Activated T-helper 9 cell treated with anti-CD3 and anti-CD28 coated beads, Interleukin-2, amount 50 U/mL, for 16 hours (primary cell): ENCODE results near the gene COX19.
"Not testable (repeated sequence)": the region's sequence is repeated elsewhere in the genome, so short reads cannot be mapped to it uniquely, and the experiment has no call there.

ENCODE experiments used
- DNase-seq: peaks from one replicate; pipeline ENCODE4 v3.0.0-alpha.2; 2020; ENCODE audit warnings: low read depth

The COX19 gene

GRCh38 chr7:943793-944192 is 31.6 kb downstream of the COX19 start:
- DNase-seq = not testable (repeated sequence)

GRCh38 chr7:940599-941408 is 34.5 kb downstream of the COX19 start:
- no peak for DNase-seq

- no peak for DNase-seq
Observed at GRCh38 chr7:939843-940242, 35.5 kb downstream of the COX19 start.

GRCh38 chr7:938546-939185 is 36.7 kb downstream of the COX19 start:
- no peak for DNase-seq

GRCh38 chr7:937856-938484 is 37.4 kb downstream of the COX19 start:
- DNase-seq = no peak

- peak; percentile 21 for DNase-seq
Observed at GRCh38 chr7:936386-937054, 38.8 kb downstream of the COX19 start.

GRCh38 chr7:935874-936385 is 39.4 kb downstream of the COX19 start:
- no peak for DNase-seq

- DNase-seq = no peak
Observed at GRCh38 chr7:935164-935873, 40.0 kb downstream of the COX19 start.

- no peak for DNase-seq
Observed at GRCh38 chr7:934469-935163, 40.7 kb downstream of the COX19 start.

- no peak for DNase-seq
Observed at GRCh38 chr7:932651-932975, 42.7 kb downstream of the COX19 start.

GRCh38 chr7:931871-932650 is 43.3 kb downstream of the COX19 start:
- DNase-seq = no peak

GRCh38 chr7:930975-931758 is 44.2 kb downstream of the COX19 start:
- no peak for DNase-seq

GRCh38 chr7:929311-929711 is 46.0 kb downstream of the COX19 start:
- DNase-seq = no peak

- no peak for DNase-seq
Observed at GRCh38 chr7:927031-927671, 48.2 kb downstream of the COX19 start.

GRCh38 chr7:926061-927030 is 49.0 kb downstream of the COX19 start:
- DNase-seq = no peak

- DNase-seq = no peak
Observed at GRCh38 chr7:925601-926000, 49.7 kb downstream of the COX19 start.

GRCh38 chr7:924541-925231 is 50.7 kb downstream of the COX19 start:
- peak; percentile 60 for DNase-seq
